Measurements from ENCODE around the gene LPIN2. TPM values are rescaled to one million over a fixed set of nuclear protein-coding genes. Genes with fewer than 3 reads are reported as not detected.

The LPIN2 gene
- total RNA-seq, 1 experiment from 2014 or later, result 10.7 TPM

DNA sequence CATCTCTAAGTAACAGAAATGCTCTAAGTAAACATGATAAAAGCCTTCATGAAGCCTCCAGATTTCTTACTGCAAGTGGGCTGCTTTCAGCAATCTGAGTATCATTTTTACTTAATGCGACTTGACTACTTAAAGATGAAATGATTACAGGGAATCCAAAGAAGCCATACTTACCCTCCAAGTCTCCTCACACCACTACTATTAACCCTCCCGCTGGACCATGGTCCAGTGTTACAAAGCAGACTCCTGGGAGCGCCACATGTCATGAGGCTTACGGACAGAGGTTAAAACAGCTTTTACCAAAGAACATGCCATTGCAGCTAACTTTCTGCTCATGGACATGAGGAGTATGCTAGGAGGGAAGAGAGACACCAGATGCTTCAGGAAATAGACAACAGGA lies 46.4 kb downstream of the LPIN2 start (continued):
- TF ChIP-seq, protein P1, sequence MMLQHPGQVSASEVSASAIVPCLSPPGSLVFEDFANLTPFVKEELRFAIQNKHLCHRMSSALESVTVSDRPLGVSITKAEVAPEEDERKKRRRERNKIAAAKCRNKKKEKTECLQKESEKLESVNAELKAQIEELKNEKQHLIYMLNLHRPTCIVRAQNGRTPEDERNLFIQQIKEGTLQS (IDR thresholded peaks at IDR 0.05), result no peak
- no peak for TF ChIP-seq MAX (IDR thresholded peaks at IDR 0.05)
- no peak for TF ChIP-seq ZNF274 (IDR thresholded peaks at IDR 0.05; ENCODE audit: low read depth, low read length)
- no peak for TF ChIP-seq FOSL1 (IDR thresholded peaks at IDR 0.05; ENCODE audit: low read depth)
- no peak for TF ChIP-seq EZH2 (IDR thresholded peaks at IDR 0.05)
- TF ChIP-seq, protein P2, sequence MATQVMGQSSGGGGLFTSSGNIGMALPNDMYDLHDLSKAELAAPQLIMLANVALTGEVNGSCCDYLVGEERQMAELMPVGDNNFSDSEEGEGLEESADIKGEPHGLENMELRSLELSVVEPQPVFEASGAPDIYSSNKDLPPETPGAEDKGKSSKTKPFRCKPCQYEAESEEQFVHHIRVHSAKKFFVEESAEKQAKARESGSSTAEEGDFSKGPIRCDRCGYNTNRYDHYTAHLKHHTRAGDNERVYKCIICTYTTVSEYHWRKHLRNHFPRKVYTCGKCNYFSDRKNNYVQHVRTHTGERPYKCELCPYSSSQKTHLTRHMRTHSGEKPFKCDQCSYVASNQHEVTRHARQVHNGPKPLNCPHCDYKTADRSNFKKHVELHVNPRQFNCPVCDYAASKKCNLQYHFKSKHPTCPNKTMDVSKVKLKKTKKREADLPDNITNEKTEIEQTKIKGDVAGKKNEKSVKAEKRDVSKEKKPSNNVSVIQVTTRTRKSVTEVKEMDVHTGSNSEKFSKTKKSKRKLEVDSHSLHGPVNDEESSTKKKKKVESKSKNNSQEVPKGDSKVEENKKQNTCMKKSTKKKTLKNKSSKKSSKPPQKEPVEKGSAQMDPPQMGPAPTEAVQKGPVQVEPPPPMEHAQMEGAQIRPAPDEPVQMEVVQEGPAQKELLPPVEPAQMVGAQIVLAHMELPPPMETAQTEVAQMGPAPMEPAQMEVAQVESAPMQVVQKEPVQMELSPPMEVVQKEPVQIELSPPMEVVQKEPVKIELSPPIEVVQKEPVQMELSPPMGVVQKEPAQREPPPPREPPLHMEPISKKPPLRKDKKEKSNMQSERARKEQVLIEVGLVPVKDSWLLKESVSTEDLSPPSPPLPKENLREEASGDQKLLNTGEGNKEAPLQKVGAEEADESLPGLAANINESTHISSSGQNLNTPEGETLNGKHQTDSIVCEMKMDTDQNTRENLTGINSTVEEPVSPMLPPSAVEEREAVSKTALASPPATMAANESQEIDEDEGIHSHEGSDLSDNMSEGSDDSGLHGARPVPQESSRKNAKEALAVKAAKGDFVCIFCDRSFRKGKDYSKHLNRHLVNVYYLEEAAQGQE (IDR thresholded peaks at IDR 0.05; ENCODE audit: low read depth), result no peak

DNA sequence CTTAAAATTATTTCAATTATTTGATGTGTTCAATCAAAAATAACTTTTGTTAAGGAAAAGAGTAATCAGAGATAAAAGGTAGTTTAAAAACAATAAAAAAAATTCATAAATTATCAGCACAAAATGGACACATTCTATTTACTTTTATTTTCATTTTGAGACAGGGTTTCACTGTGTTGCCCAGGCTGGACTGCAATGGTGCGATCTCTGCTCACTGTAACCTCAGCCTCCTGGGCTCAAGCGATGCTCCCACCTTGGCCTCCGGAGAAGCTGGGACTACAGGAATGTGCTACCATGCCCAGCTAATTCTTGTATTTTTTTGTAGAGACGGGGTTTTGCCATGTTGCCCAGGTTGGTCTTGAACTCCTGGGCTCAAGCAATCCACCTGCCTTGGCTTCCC lies 47.1 kb downstream of the LPIN2 start:
- Histone ChIP-seq H3K36me3 (ENCODE audit: control insufficient read depth in 1 of 2, insufficient read depth in 2 of 2, low read length in 2 of 2) (no peaks in the 10 kb centered on the region), H3K9ac (ENCODE audit: low read length) (no peak overlapping the region), H3K4me1 (ENCODE audit: control insufficient read depth in 1 of 2, insufficient read depth in 2 of 2, low read length in 2 of 2) (no peaks in the 10 kb centered on the region), H3K9me2 (ENCODE audit: insufficient read depth) (no peaks in the 10 kb centered on the region), H3K9me3 (ENCODE audit: control insufficient read depth in 1 of 2, insufficient read depth in 1 of 2, low read depth in 1 of 2, low read length in 2 of 2) (no peaks in the 10 kb centered on the region), H2AFZ (ENCODE audit: low read depth, low read length, poor library complexity, severe bottlenecking) (no peak overlapping the region), H3K79me2 (ENCODE audit: insufficient read depth, low read length) (peaks cover 3% of the 10 kb centered on the region; the same call in 1 of the 2 replicates), H4K20me1 (ENCODE audit: insufficient read depth) (no peaks in the 10 kb centered on the region), H3K4me3 (replicated peaks in 1 of 2; ENCODE audit: low read depth in 1 of 2, low read length in 2 of 2) (no peak overlapping the region), H3K27me3 (ENCODE audit: insufficient read depth, low read length) (no peaks in the 10 kb centered on the region), H3K4me2 (ENCODE audit: low read length) (no peak overlapping the region), H3K27ac (ENCODE audit: low read depth, low read length) (no peak overlapping the region)
- no TSS peak for BruUV-seq (replicated peaks)
- CTCF ChIA-PET, result no interaction called here
- POLR2A ChIA-PET, result no interaction called here
- RAD21 ChIA-PET (ENCODE audit: low non-redundant PET in 1 of 2, low total read pairs in 2 of 2, uncharacterized antibody in 2 of 2, unreplicated experiment in 2 of 2), result no interaction called here
- intact Hi-C loops (cut with micrococcal nuclease), result no loop called here
- ATAC-seq, result no peak
- no peak for TF ChIP-seq SIN3A (IDR thresholded peaks at IDR 0.05; ENCODE audit: low read depth)
- no peak for TF ChIP-seq SRF (IDR thresholded peaks at IDR 0.05; ENCODE audit: low read depth)
- no peak for TF ChIP-seq RAD21 (IDR thresholded peaks at IDR 0.05; ENCODE audit: low read depth)
- TF ChIP-seq SP1 (IDR thresholded peaks at IDR 0.05; ENCODE audit: low read depth), result no peak
- TF ChIP-seq CEBPB (IDR thresholded peaks at IDR 0.05; ENCODE audit: low read depth), result no peak
- no peak for TF ChIP-seq FOSL1 (IDR thresholded peaks at IDR 0.05; ENCODE audit: low read depth)
- TF ChIP-seq ZBTB33 (IDR thresholded peaks at IDR 0.05; ENCODE audit: extremely low read depth, insufficient replicate concordance, low read length), result no peak
- no peak for TF ChIP-seq CBX3 (IDR thresholded peaks at IDR 0.05; ENCODE audit: low read depth)
- TF ChIP-seq EZH2 (IDR thresholded peaks at IDR 0.05), result no peak
- TF ChIP-seq MAX (IDR thresholded peaks at IDR 0.05), result no peak
- no peak for TF ChIP-seq ZFX (IDR thresholded peaks at IDR 0.05)
- TF ChIP-seq ELF1 (IDR thresholded peaks at IDR 0.05; ENCODE audit: borderline replicate concordance, low read depth), result no peak
- no peak for TF ChIP-seq POLR2AphosphoS5 (IDR thresholded peaks at IDR 0.05; ENCODE audit: low read depth, low read length)
- no peak for TF ChIP-seq CTCF (IDR thresholded peaks at IDR 0.05 in 2 of 3, conservative IDR thresholded peaks at IDR 0.05 in 1 of 3; ENCODE audit: borderline replicate concordance in 1 of 3, insufficient read depth in 1 of 3, low read depth in 2 of 3, low read length in 2 of 3)
- no peak for TF ChIP-seq JUND (IDR thresholded peaks at IDR 0.05)
- TF ChIP-seq YY1 (IDR thresholded peaks at IDR 0.05; ENCODE audit: extremely low read depth, insufficient replicate concordance, low read depth, low read length), result no peak
- no peak for DNase-seq (ENCODE audit: low read depth, low spot score)
